ENCODE measurements around the gene MDGA2.
"Not testable (repeated sequence)": the region's sequence is repeated elsewhere in the genome, so short reads cannot be mapped to it uniquely, and the experiment has no call there.

MDGA2 gene

GRCh38 chr14:47297374-47297773 lies 378.0 kb downstream of the MDGA2 start:
- no peak for DNase-seq
- no peaks in the 10 kb centered on the region for H3K4me1 ChIP-seq
- no peaks in the 10 kb centered on the region for H3K9me3 ChIP-seq
- H3K27me3 ChIP-seq, result no peaks in the 10 kb centered on the region
- H3K4me3 ChIP-seq, result no peak overlapping the region
- H3K27ac ChIP-seq, result no peak overlapping the region
- intact Hi-C loops (cut with DNase I; ENCODE audit: low total_unique reads), result no loop called here
- no peak for TF ChIP-seq CTCF (IDR thresholded peaks at IDR 0.05)
- H3K36me3 ChIP-seq, result no peaks in the 10 kb centered on the region

GRCh38 chr14:47284283-47284682 lies 391.1 kb downstream of the MDGA2 start:
- TF ChIP-seq CTCF (IDR thresholded peaks at IDR 0.05), result no peak
- no peaks in the 10 kb centered on the region for H3K9me3 ChIP-seq

GRCh38 chr14:47281761-47282160 lies 393.6 kb downstream of the MDGA2 start:
- H3K4me3 ChIP-seq; H3K27ac ChIP-seq; H3K27me3 ChIP-seq; H3K36me3 ChIP-seq; intact Hi-C loops (cut with DNase I; ENCODE audit: low total_unique reads); H3K4me1 ChIP-seq; H3K9me3 ChIP-seq; DNase-seq: not testable (repeated sequence)

More at GRCh38 chr14:47284283-47284682, 391.1 kb downstream of the MDGA2 start:
- H3K27me3 ChIP-seq, result no peaks in the 10 kb centered on the region
- DNase-seq, result no peak
- H3K4me3 ChIP-seq, result no peak overlapping the region
- H3K4me1 ChIP-seq, result no peaks in the 10 kb centered on the region
- intact Hi-C loops (cut with DNase I; ENCODE audit: low total_unique reads), result no loop called here
- no peaks in the 10 kb centered on the region for H3K36me3 ChIP-seq
- H3K27ac ChIP-seq, result no peak overlapping the region

GRCh38 chr14:47278233-47278842 lies 397.1 kb downstream of the MDGA2 start:
- Histone ChIP-seq H3K27ac (no peak overlapping the region), H3K27me3 (no peaks in the 10 kb centered on the region), H3K4me3 (no peak overlapping the region), H3K9me3 (no peaks in the 10 kb centered on the region), H3K4me1 (no peaks in the 10 kb centered on the region), H3K36me3 (no peaks in the 10 kb centered on the region)
- peak; percentile 22 to 35 for TF ChIP-seq CTCF (IDR thresholded peaks at IDR 0.05)
- DNase-seq, result no peak
- intact Hi-C loops (cut with DNase I; ENCODE audit: low total_unique reads), result no loop called here

- H3K27ac ChIP-seq, result no peak overlapping the region
- DNase-seq, result no peak
- no peaks in the 10 kb centered on the region for H3K4me1 ChIP-seq
- no peaks in the 10 kb centered on the region for H3K9me3 ChIP-seq
- no peak overlapping the region for H3K4me3 ChIP-seq
- H3K27me3 ChIP-seq, result no peaks in the 10 kb centered on the region
- no peaks in the 10 kb centered on the region for H3K36me3 ChIP-seq
- intact Hi-C loops (cut with DNase I; ENCODE audit: low total_unique reads), result no loop called here
- TF ChIP-seq CTCF (IDR thresholded peaks at IDR 0.05), result no peak
Observed at GRCh38 chr14:47277703-47278102, 397.7 kb downstream of the MDGA2 start.

- Histone ChIP-seq H3K4me1 (no peaks in the 10 kb centered on the region), H3K27ac (no peak overlapping the region), H3K27me3 (no peaks in the 10 kb centered on the region), H3K4me3 (no peak overlapping the region), H3K36me3 (no peaks in the 10 kb centered on the region), H3K9me3 (no peaks in the 10 kb centered on the region)
- TF ChIP-seq CTCF (IDR thresholded peaks at IDR 0.05), result no peak
- intact Hi-C loops (cut with DNase I; ENCODE audit: low total_unique reads), result no loop called here
- no peak for DNase-seq
Observed at GRCh38 chr14:47276931-47277330, 398.5 kb downstream of the MDGA2 start.

All from tibial artery (tissue), 4 donors.